OCI-LY7 (cell line): Measurements from ENCODE around the gene SPACDR. TPM values are rescaled to one million over a fixed set of nuclear protein-coding genes. Genes with fewer than 3 reads are reported as not detected.
"Not testable (repeated sequence)": the region's sequence is repeated elsewhere in the genome, so short reads cannot be mapped to it uniquely, and the experiment has no call there.

Source experiments
- BruUV-seq: library from RNA; stranded (reverse); fragments of 400-500 nt; replicated peaks from 2 replicates; lab custom pipeline; 2021; lab: Mats Ljungman, UMichigan
- CTCF ChIA-PET: fragments of 300-600 bp; sonication (Branson Sonifier 250); formaldehyde crosslinking; loops from one replicate; lab custom pipeline; 2022; ENCODE audit warnings: antibody characterized with exemption; ENCODE audit not compliant: unreplicated experiment; lab: Charles Lee
- POLR2A ChIA-PET: fragments of 300-600 bp; sonication (Branson Sonifier 250); formaldehyde crosslinking; loops from one replicate; lab custom pipeline; 2022; ENCODE audit warnings: antibody characterized with exemption; lab: Charles Lee
- DNase-seq: peaks from one replicate; pipeline ENCODE4 v3.0.0-alpha.2; 2015; ENCODE audit warnings: low spot score
- H2AFZ ChIP-seq: fragments of 200-600 bp; sonication (generic), shearing (Covaris generic); 2 replicates; pipeline ENCODE4 v1.6.1; 2014; ENCODE audit warnings: mild to moderate bottlenecking, antibody characterized with exemption, low read length, moderate library complexity
- H3K27ac ChIP-seq: fragments of 200-600 bp; sonication (generic); 2 replicates; pipeline ENCODE4 v1.5.1; 2014; ENCODE audit warnings: mixed run types, low read depth, mild to moderate bottlenecking, moderate library complexity, low read length, inconsistent platforms; ENCODE audit not compliant: poor library complexity, severe bottlenecking
- H3K36me3 ChIP-seq: fragments of 200-600 bp; sonication (generic); 2 replicates; pipeline ENCODE4 v1.6.1; 2014; ENCODE audit warnings: mild to moderate bottlenecking, antibody characterized with exemption, low read length, moderate library complexity, mixed read lengths; ENCODE audit not compliant: insufficient read depth
- H3K4me1 ChIP-seq: fragments of 200-600 bp; sonication (generic); 2 replicates; pipeline ENCODE4 v1.5.1; 2014; ENCODE audit warnings: mild to moderate bottlenecking, low read length; ENCODE audit not compliant: insufficient read depth, poor library complexity, severe bottlenecking
- H3K4me2 ChIP-seq: fragments of 200-600 bp; sonication (generic); 2 replicates; pipeline ENCODE4 v1.6.1; 2014; ENCODE audit warnings: mild to moderate bottlenecking, low read length
- H3K4me3 ChIP-seq: fragments of 200-600 bp; sonication (generic); 2 replicates; pipeline ENCODE4 v1.5.1; 2014; ENCODE audit warnings: mild to moderate bottlenecking, low read depth, low read length; ENCODE audit not compliant: poor library complexity, severe bottlenecking
- H3K79me2 ChIP-seq: fragments of 200-600 bp; sonication (generic); 2 replicates; pipeline ENCODE4 v1.6.1; 2016; ENCODE audit warnings: low read depth, mild to moderate bottlenecking, low read length, moderate library complexity, mixed read lengths; ENCODE audit not compliant: insufficient read depth
- H3K9me2 ChIP-seq: fragments of 200-600 bp; sonication (generic); 2 replicates; pipeline ENCODE4 v1.6.1; 2016; ENCODE audit warnings: mild to moderate bottlenecking, low read length, mixed read lengths; ENCODE audit not compliant: insufficient read depth
- H3K9me3 ChIP-seq: fragments of 200-600 bp; sonication (generic); 2 replicates; pipeline ENCODE4 v1.6.1; 2014; ENCODE audit warnings: mild to moderate bottlenecking, mixed run types, low read length, mixed read lengths
- H4K20me1 ChIP-seq: fragments of 200-600 bp; sonication (generic); 2 replicates; pipeline ENCODE4 v1.6.1; 2014; ENCODE audit warnings: mild to moderate bottlenecking, antibody characterized with exemption, low read length, moderate library complexity, mixed read lengths; ENCODE audit not compliant: insufficient read depth
- CTCF ChIP-seq: fragments of 200-600 bp; sonication (generic); conservative IDR thresholded peaks from 2 replicates; pipeline ENCODE4 v1.5.1; 2014; ENCODE audit warnings: mild to moderate bottlenecking, antibody characterized with exemption, low read length, moderate library complexity, mixed read lengths
- EZH2phosphoT487 ChIP-seq: fragments of 200-600 bp; sonication (generic); IDR thresholded peaks from 2 replicates; pipeline ENCODE4 v1.6.1; 2018; ENCODE audit warnings: low read depth, borderline replicate concordance, mild to moderate bottlenecking, mixed run types, antibody characterized with exemption, low read length, moderate library complexity, mixed read lengths
- intact Hi-C: fragments of 100-400 bp; cut with micrococcal nuclease; formaldehyde crosslinking; loops from one replicate; pipeline ENCODE4 v1.10.0; 2022; ENCODE audit not compliant: unreplicated experiment
- total RNA-seq, 2 experiments: library from RNA; depleted of rRNA in 1 of 2; stranded (reverse); fragments of >200 nt in 1 of 2; shearing (Covaris generic) in 1 of 2; gene quantifications; 2 replicates each; pipeline ENCODE4 v1.2.3, GENCODE V29; 2014 to 2022

Gene SPACDR
- total RNA-seq, 2 experiments from 2014 or later, result 1.6 to 2.4 TPM

GRCh38 chr7:100506356-100506923, 42.4 kb upstream of the SPACDR start:
- no peaks in the 10 kb centered on the region for H4K20me1 ChIP-seq
- CTCF ChIA-PET, result interaction anchor here (0.5 kb wide), 1 partner anchor 200 kb away, joined by 3 read pairs; the partner anchor contains the start of gene POP7
- no peaks in the 10 kb centered on the region for H3K9me3 ChIP-seq
- no peak overlapping the region for H3K4me3 ChIP-seq
- no peaks in the 10 kb centered on the region for H3K4me1 ChIP-seq
- intact Hi-C loops, result no loop called here
- no peaks in the 10 kb centered on the region for H3K9me2 ChIP-seq
- H3K79me2 ChIP-seq, result no peaks in the 10 kb centered on the region
- TF ChIP-seq EZH2phosphoT487 (no peak), CTCF (no peak)
- no TSS peak for BruUV-seq
- no peak for DNase-seq
- H3K4me2 ChIP-seq, result no peak overlapping the region
- H3K27ac ChIP-seq, result no peak overlapping the region
- POLR2A ChIA-PET, result interaction anchor here (0.5 to 0.8 kb wide), 2 partner anchors 8 to 10 kb away, joined by 3 read pairs; no protein-coding TSS in a partner anchor
- no peak overlapping the region for H2AFZ ChIP-seq
- no peaks in the 10 kb centered on the region for H3K36me3 ChIP-seq

GRCh38 chr7:100504887-100505611, 41.0 kb upstream of the SPACDR start:
- H3K9me3 ChIP-seq, result no peaks in the 10 kb centered on the region
- H4K20me1 ChIP-seq, result no peaks in the 10 kb centered on the region
- no peak overlapping the region for H3K4me3 ChIP-seq
- no peak for DNase-seq
- H3K4me2 ChIP-seq, result no peak overlapping the region
- no peaks in the 10 kb centered on the region for H3K4me1 ChIP-seq
- no peaks in the 10 kb centered on the region for H3K36me3 ChIP-seq
- H3K79me2 ChIP-seq, result no peaks in the 10 kb centered on the region
- H2AFZ ChIP-seq, result no peak overlapping the region
- POLR2A ChIA-PET, result interaction anchor here (0.5 to 1.2 kb wide), 3 partner anchors 11 to 1388 kb away, joined by 3 read pairs; no protein-coding TSS in a partner anchor
- TF ChIP-seq EZH2phosphoT487 (no peak), CTCF (no peak)
- no peak overlapping the region for H3K27ac ChIP-seq
- CTCF ChIA-PET, result no interaction called here
- BruUV-seq, result no TSS peak
- intact Hi-C loops, result no loop called here
- H3K9me2 ChIP-seq, result no peaks in the 10 kb centered on the region

GRCh38 chr7:100504031-100504430, 40.0 kb upstream of the SPACDR start:
- H3K9me2 ChIP-seq, H2AFZ ChIP-seq, H3K4me3 ChIP-seq, H4K20me1 ChIP-seq, H3K27ac ChIP-seq, BruUV-seq, H3K4me1 ChIP-seq, H3K4me2 ChIP-seq, H3K36me3 ChIP-seq, intact Hi-C loops, DNase-seq, H3K9me3 ChIP-seq, CTCF ChIA-PET, H3K79me2 ChIP-seq: not testable (repeated sequence)
- POLR2A ChIA-PET, result interaction anchor here (1.2 kb wide), 1 partner anchor 12 kb away, joined by 3 read pairs; no protein-coding TSS in a partner anchor

GRCh38 chr7:100500743-100501142, 36.7 kb upstream of the SPACDR start:
- H3K4me2 ChIP-seq, H4K20me1 ChIP-seq, H3K9me2 ChIP-seq, H3K9me3 ChIP-seq, H3K4me1 ChIP-seq, BruUV-seq, H3K36me3 ChIP-seq, intact Hi-C loops, POLR2A ChIA-PET, DNase-seq, H3K4me3 ChIP-seq, H3K27ac ChIP-seq, H3K79me2 ChIP-seq, H2AFZ ChIP-seq, CTCF ChIA-PET: not testable (repeated sequence)
